IgD-negative memory B cell (primary cell): ENCODE data around the gene TCN2. TPM values are rescaled to one million over a fixed set of nuclear protein-coding genes. Genes with fewer than 3 reads are reported as not detected.
"Not testable (repeated sequence)": the region's sequence is repeated elsewhere in the genome, so short reads cannot be mapped to it uniquely, and the experiment has no call there.

ENCODE experiments used
- H3K27ac Mint-ChIP-seq, 3 donors: one replicate each; pipeline ENCODE4 v1.8.0; 2020 to 2022; ENCODE audit warnings: mild to moderate bottlenecking in 3 of 3, mixed read lengths in 3 of 3, moderate library complexity in 1 of 3
- H3K27me3 Mint-ChIP-seq: one replicate; pipeline ENCODE4 v1.8.0; 2021; ENCODE audit warnings: mixed read lengths
- H3K36me3 Mint-ChIP-seq: one replicate; pipeline ENCODE4 v1.8.0; 2020; ENCODE audit warnings: mild to moderate bottlenecking, mixed read lengths
- H3K4me1 Mint-ChIP-seq, 3 donors: one replicate each; pipeline ENCODE4 v1.8.0; 2020 to 2022; ENCODE audit warnings: mixed read lengths in 3 of 3, mild to moderate bottlenecking in 1 of 3
- H3K4me3 Mint-ChIP-seq, 4 donors: one replicate each; pipeline ENCODE4 v1.8.0; 2020 to 2022; ENCODE audit warnings: mild to moderate bottlenecking in 4 of 4, mixed read lengths in 4 of 4, moderate library complexity in 3 of 4
- H3K9me3 Mint-ChIP-seq, 3 donors: one replicate each; pipeline ENCODE4 v1.8.0; 2020 to 2021; ENCODE audit warnings: mixed read lengths in 3 of 3, mild to moderate bottlenecking in 1 of 3
- polyA plus RNA-seq: library from polyadenylated mRNA; unstranded; fragments of 300-500 nt; fragmentation: Illumina TruSeq; gene quantifications from one replicate; pipeline ENCODE4 v1.2.3, GENCODE V29; 2021

Gene TCN2
- polyA plus RNA-seq, 1 donor from 2014 or later: 0.48 TPM

DNA sequence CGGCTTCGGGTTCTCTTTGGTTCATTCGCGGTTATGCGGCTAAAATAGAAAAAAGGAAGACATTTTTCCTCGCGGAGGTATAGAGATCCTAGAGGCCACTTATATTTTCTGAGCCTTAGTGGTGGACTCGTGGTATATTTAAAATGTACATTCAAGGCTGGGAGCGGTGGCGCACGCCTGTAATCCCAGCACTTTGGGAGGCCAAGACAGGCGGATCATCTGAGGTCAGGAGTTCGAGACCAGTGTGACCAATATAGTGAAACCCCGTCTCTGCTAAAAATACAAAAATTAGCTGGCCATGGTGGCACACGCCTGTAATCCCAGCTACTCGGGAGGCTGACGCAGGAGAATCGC is 14.6 kb upstream of the TCN2 start:
- H3K27me3 Mint-ChIP-seq, H3K4me3 Mint-ChIP-seq, H3K36me3 Mint-ChIP-seq, H3K9me3 Mint-ChIP-seq, H3K27ac Mint-ChIP-seq, H3K4me1 Mint-ChIP-seq: not testable (repeated sequence)

- H3K9me3 Mint-ChIP-seq: no peaks in the 10 kb centered on the region
- H3K4me3 Mint-ChIP-seq: no peak overlapping the region
- H3K36me3 Mint-ChIP-seq: no peaks in the 10 kb centered on the region
- H3K4me1 Mint-ChIP-seq: peaks cover 0 to 1% (median 0%) of the 10 kb centered on the region in 3 donors
- no peak overlapping the region for H3K27ac Mint-ChIP-seq
- peaks cover 1% of the 10 kb centered on the region for H3K27me3 Mint-ChIP-seq
These were observed 10.8 kb upstream of the TCN2 start for GRCh38 chr22:30596199-30596598.

GRCh38 chr22:30596886-30597285 is 10.1 kb upstream of the TCN2 start:
- Mint-ChIP-seq H3K4me1 (peaks cover 0 to 1% (median 0%) of the 10 kb centered on the region in 3 donors), H3K4me3 (no peak overlapping the region), H3K27me3 (peaks cover 1% of the 10 kb centered on the region), H3K27ac (no peak overlapping the region), H3K9me3 (no peaks in the 10 kb centered on the region), H3K36me3 (no peaks in the 10 kb centered on the region)

GRCh38 chr22:30598986-30599385 is 8.0 kb upstream of the TCN2 start:
- peaks cover 0 to 3% (median 0%) of the 10 kb centered on the region in 3 donors for H3K4me1 Mint-ChIP-seq
- H3K27ac Mint-ChIP-seq: no peak overlapping the region
- H3K9me3 Mint-ChIP-seq: no peaks in the 10 kb centered on the region
- no peaks in the 10 kb centered on the region for H3K27me3 Mint-ChIP-seq
- H3K4me3 Mint-ChIP-seq: no peak overlapping the region
- no peaks in the 10 kb centered on the region for H3K36me3 Mint-ChIP-seq

DNA sequence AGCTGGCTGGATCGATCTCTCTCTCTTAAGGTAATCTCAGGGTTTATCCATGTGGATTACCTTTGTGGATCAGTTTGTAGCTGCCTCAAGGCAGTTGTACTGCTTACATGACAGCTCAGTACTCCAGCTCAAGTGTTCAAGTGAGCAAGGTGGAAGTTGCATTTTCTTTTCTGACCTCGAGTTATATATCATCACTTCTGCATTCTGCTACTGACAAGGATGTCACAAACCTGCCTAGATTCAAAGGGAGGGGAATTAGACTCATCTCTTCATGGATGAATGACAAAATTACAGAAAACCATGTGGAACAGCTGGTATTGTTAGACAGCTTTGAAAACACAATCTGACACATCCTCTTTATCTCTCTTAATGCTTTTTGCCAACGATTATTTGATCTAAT is 6.1 kb upstream of the TCN2 start:
- Mint-ChIP-seq H3K9me3 (no peaks in the 10 kb centered on the region), H3K27me3 (no peaks in the 10 kb centered on the region), H3K27ac (no peak overlapping the region), H3K36me3 (no peaks in the 10 kb centered on the region), H3K4me3 (no peak overlapping the region), H3K4me1 (peaks cover 3 to 7% (median 5%) of the 10 kb centered on the region in 3 donors)

- no peak overlapping the region for H3K4me3 Mint-ChIP-seq
- peaks cover 3 to 7% (median 5%) of the 10 kb centered on the region in 3 donors for H3K4me1 Mint-ChIP-seq
- no peak overlapping the region for H3K27ac Mint-ChIP-seq
- no peaks in the 10 kb centered on the region for H3K9me3 Mint-ChIP-seq
- H3K27me3 Mint-ChIP-seq: no peaks in the 10 kb centered on the region
- H3K36me3 Mint-ChIP-seq: no peaks in the 10 kb centered on the region
These were observed 5.5 kb upstream of the TCN2 start for GRCh38 chr22:30601464-30601863.

DNA sequence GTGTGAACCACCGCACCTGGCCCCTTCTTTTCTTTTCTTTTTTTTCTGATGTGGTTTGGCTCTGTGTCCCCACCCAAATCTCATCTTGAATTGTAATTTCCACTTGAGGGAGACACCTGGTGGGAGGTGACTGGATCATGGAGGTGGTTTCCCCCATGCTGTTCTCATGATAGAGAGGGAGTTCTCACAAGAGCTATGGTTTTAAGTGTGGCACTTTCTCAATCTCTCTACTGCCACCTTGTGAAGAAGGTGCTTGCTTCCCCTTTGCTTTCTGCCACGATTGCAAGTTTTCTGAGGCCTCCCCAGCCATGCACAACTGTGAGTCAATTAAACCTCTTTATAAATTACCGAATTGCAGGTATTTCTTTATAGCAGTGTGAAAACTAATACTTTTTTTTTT is 4.9 kb upstream of the TCN2 start:
- Mint-ChIP-seq H3K4me3 (no peak overlapping the region), H3K4me1 (peaks cover 5 to 7% (median 7%) of the 10 kb centered on the region in 3 donors), H3K27ac (no peak overlapping the region), H3K27me3 (no peaks in the 10 kb centered on the region), H3K9me3 (no peaks in the 10 kb centered on the region), H3K36me3 (no peaks in the 10 kb centered on the region)

- Mint-ChIP-seq H3K27me3 (no peaks in the 10 kb centered on the region), H3K9me3 (no peaks in the 10 kb centered on the region), H3K36me3 (no peaks in the 10 kb centered on the region), H3K4me1 (peaks cover 8 to 17% (median 10%) of the 10 kb centered on the region in 3 donors), H3K27ac (peak overlapping the region in 2 of 3 donors; percentile 3 to 60), H3K4me3 (peak overlapping the region in 1 of 4 donors; percentile 48)
These were observed 3.2 kb upstream of the TCN2 start for GRCh38 chr22:30603801-30604200.

DNA sequence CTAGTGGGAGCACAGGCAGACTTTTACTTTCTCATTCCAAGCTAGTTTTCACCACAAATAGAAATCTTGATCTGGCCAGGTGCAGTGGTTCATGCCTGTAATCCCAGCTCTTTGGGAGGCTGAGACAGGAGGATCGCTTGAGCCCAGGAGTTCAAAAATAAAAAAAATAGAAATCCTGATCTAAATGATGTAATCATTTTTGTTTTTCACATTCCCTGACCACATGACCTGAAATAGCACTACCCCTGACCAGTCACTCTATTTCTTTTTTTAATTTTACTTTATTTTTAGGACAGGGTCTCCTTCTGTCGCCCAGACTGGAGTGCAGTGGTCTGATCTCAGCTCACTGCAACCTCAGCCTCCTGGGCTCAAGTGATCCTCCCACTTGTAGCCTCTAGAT is 2.3 kb upstream of the TCN2 start:
- Mint-ChIP-seq H3K4me1 (peaks cover 15 to 25% (median 15%) of the 10 kb centered on the region in 3 donors), H3K27ac (no peak overlapping the region), H3K27me3 (peaks cover 3% of the 10 kb centered on the region), H3K36me3 (no peaks in the 10 kb centered on the region), H3K9me3 (no peaks in the 10 kb centered on the region), H3K4me3 (no peak overlapping the region)

DNA sequence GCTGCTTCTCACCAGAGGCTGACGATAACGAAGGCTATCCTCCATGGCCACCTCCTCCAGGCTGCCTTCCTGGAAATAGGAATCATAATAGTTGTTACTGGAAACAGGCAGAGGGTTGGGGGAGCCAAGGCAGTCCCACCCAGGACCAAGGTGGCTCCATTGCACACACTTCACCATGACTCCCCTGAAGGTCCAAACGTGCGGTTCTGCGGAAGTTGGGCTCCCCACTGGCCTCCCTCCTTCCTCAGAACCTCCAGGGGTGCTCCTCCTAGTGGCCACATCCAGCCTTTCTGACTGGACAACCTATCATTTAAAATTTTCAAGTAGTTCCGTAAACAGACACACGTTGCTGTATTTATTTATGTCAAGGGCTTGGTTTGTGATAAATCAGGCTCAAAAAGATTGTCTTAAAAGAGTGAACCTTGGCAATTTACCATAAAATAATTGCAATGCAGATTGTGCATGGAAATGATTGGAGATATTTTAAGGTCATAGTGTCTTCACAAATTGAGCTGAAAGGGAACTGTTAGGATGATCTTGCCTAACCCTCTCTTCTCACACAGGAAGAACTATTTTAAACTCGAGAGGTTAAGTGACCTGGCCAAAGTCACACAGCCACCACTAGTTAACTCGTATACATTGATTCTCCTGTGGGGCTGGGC is 1.4 kb upstream of the TCN2 start:
- peaks cover 15 to 25% (median 21%) of the 10 kb centered on the region in 3 donors for H3K4me1 Mint-ChIP-seq
- peaks cover 5% of the 10 kb centered on the region for H3K27me3 Mint-ChIP-seq
- no peak overlapping the region for H3K27ac Mint-ChIP-seq
- H3K9me3 Mint-ChIP-seq: no peaks in the 10 kb centered on the region
- H3K36me3 Mint-ChIP-seq: no peaks in the 10 kb centered on the region
- H3K4me3 Mint-ChIP-seq: peak overlapping the region in 3 of 4 donors; percentile 70 to 81 (median 74)

GRCh38 chr22:30607300-30607930 is 441 bp downstream of the TCN2 start:
- peaks cover 15 to 25% (median 21%) of the 10 kb centered on the region in 3 donors for H3K4me1 Mint-ChIP-seq
- H3K27ac Mint-ChIP-seq: peak overlapping the region in 1 of 3 donors; percentile 76
- H3K9me3 Mint-ChIP-seq: no peaks in the 10 kb centered on the region

DNA sequence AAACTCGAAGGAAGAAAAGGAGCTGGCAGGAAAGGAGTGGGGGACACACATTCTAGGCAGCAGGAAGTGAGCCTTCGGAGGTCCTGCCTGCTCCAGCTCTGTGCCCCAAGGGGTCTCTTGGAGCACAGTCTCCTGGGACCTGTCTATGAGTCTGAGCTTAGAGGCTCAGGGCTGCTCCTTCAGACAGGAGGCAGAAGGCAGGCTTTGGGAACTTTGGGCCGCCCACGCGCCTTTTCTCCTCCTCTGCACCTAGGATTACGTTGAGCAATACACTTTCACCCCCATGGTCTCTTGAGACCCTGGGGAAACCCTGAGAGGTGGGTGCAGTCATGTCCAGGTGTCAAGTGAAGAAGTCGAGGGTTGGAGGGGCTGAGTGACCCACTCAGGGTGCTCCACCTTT is 965 bp downstream of the TCN2 start:
- Mint-ChIP-seq H3K9me3 (no peaks in the 10 kb centered on the region), H3K4me1 (peaks cover 15 to 25% (median 21%) of the 10 kb centered on the region in 3 donors), H3K27me3 (peaks cover 10% of the 10 kb centered on the region), H3K27ac (peak overlapping the region in 1 of 3 donors; percentile 76), H3K36me3 (no peaks in the 10 kb centered on the region), H3K4me3 (no peak overlapping the region)

More at GRCh38 chr22:30607300-30607930, 441 bp downstream of the TCN2 start:
- Mint-ChIP-seq H3K27me3 (peaks cover 10% of the 10 kb centered on the region), H3K4me3 (peak overlapping the region; percentile 17 to 93 (median 86)), H3K36me3 (no peaks in the 10 kb centered on the region)

DNA sequence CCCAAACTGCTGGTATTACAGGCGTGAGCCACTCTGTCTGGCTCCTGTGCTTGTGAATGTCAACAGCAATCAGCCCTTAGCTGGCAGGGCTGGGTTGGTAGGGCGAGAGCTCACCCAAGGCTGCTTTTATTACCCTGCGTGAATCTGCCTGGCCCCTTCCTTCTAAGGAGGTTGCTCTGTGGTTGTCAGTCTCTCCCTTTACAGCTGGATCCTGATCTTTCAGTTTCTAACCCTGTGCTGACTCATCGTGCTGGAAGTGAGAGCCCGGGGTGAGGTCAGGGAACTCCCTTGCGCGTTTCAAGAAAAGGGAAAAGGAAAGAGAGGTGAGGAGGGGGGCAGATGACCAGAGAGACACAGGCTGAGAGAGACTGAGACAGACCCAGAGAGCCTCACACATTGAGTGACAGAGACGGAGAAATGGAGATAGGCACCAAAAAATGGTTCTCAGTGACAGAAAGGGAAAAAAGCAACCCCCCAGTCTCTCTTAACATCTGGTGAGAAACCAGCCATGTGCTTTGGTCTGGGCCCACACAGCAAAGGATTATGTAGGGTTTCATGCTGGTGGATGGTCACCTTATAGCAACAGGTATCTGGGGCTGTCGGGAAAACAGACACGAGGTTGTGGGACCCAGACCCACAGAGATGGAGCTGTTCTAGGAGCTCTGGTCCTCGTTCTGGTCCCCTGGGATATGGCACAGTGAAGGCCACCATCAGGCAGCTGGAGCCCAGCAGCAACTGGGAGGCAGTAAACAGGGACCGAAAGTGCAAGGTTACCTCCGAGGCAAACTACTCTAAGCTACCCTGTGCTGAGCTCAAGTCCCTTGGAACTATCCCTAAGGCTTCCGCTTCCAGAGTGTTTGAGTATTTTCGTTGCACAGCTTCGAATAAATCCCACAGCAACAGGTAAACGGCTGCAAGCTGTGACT is 2.5 kb downstream of the TCN2 start:
- H3K27ac Mint-ChIP-seq: peak overlapping the region in 1 of 3 donors; percentile 50
- peaks cover 15 to 25% (median 21%) of the 10 kb centered on the region in 3 donors for H3K4me1 Mint-ChIP-seq

DNA sequence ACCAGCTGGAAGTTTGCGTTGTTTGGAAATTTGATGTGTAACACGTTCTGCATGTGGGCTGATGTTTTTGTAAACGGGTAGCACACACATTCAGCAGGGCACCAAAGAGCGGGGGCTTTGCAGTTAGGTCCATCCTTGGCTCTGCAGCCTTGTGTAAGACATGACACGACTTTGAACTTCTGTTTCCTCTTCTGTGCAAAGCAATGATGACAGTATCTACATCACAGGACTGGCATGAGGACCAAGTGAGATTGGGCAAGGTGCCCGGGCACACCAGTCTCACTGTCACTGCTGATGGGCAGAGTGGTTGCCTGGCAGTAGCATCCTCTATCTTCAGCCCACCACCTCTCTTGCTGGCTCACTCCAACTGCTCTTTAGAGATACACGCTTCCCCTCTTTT is 3.3 kb downstream of the TCN2 start:
- Mint-ChIP-seq H3K4me1 (peaks cover 15 to 25% (median 20%) of the 10 kb centered on the region in 3 donors), H3K36me3 (no peaks in the 10 kb centered on the region), H3K27me3 (peaks cover 12% of the 10 kb centered on the region)

More for the DNA sequence above, 2.5 kb downstream of the TCN2 start:
- Mint-ChIP-seq H3K27me3 (peaks cover 12% of the 10 kb centered on the region), H3K4me3 (peak overlapping the region in 3 of 4 donors; percentile 30 to 76 (median 73)), H3K9me3 (no peaks in the 10 kb centered on the region), H3K36me3 (no peaks in the 10 kb centered on the region)

DNA sequence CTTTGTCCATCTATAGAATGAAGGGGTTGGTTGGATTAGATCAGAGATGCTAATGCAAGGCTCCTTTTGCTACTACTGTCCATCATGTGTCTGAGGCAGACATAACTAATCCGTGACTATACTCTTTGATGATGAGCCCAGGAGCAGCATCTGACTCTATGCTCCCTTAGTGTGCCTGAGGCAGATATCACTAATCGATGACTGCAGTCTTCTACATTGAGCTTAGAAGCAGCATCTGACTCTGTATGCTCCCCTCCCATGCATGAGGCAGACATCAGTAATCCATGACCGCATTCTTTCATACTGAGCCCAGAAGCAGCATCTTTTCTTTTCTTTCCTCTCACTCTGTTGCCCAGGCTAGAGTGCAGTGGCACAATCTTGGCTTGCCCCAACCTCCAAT is 4.2 kb downstream of the TCN2 start:
- no peaks in the 10 kb centered on the region for H3K36me3 Mint-ChIP-seq
- H3K4me1 Mint-ChIP-seq: peaks cover 14 to 19% (median 15%) of the 10 kb centered on the region in 3 donors
- H3K27ac Mint-ChIP-seq: no peak overlapping the region
- H3K27me3 Mint-ChIP-seq: peaks cover 12% of the 10 kb centered on the region
- no peak overlapping the region for H3K4me3 Mint-ChIP-seq
- H3K9me3 Mint-ChIP-seq: no peaks in the 10 kb centered on the region

More for the DNA sequence above, 3.3 kb downstream of the TCN2 start:
- Mint-ChIP-seq H3K4me3 (no peak overlapping the region), H3K27ac (no peak overlapping the region), H3K9me3 (no peaks in the 10 kb centered on the region)
